ENCODE results near the gene ARHGAP29. TPM values are rescaled to one million over a fixed set of nuclear protein-coding genes. Genes with fewer than 3 reads are reported as not detected.

ARHGAP29 gene
- total and polyA plus RNA-seq, 2 experiments from 2014 or later: 114 to 152 TPM

DNA sequence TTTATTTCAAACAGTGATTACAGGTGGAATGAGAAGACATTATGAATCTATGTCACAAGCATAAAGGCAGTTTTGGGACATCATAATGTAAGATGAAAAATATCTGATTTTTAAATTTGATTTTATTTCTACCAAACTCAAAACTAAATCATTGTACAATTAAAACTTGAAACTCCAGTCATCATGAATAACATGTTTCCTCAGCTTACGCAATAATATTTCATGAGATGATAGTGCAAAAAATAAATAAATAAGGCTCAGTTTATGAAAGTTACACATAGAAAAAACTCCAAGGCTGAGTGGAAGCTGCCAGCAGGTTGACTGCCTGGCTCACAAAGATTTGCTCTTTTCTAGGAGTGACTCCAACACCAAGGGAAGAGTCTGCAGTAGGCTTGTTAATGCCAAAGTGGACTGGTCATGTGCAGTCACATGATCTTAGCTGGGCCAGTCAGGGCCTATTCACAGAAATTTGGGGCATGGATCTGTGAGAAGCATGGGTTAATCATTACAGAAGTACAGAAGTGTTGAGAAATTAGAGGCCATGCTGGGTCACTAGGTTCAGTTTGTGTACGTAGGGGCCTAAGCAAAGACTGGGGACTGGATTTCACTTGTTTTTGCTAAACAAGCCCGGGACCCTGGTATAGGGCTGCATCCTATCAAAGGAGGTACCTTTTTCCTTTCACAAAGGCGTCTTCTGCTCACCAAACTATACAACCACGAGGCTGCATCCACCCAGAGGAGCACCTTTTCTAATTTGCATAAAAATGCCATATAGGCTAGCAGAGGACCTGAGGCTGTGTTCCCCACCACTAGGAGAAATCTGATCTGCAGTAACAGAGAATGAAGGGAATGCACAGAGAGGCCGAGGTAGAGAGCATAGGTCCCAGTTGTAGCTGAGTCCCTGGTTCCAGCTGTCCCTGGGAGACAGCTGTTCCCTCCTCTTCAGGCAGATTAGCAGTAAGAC, 111.6 kb downstream of the ARHGAP29 start:
- H3K27me3 ChIP-seq (replicated peaks; ENCODE audit: insufficient read depth): no peaks in the 10 kb centered on the region
- H3K79me2 ChIP-seq (ENCODE audit: insufficient read depth): no peaks in the 10 kb centered on the region
- H3K9ac ChIP-seq: no peak overlapping the region
- no peak overlapping the region for H3K4me3 ChIP-seq
- no peaks in the 10 kb centered on the region for H4K20me1 ChIP-seq (ENCODE audit: insufficient read depth)
- H3K36me3 ChIP-seq (ENCODE audit: low read depth): no peaks in the 10 kb centered on the region
- WGBS, 2 experiments (ENCODE audit: low coverage in 1 of 2, low lambda C conversion rate in 2 of 2, missing lambda C conversion rate in 2 of 2): 62 to 64% methylated on average over 6 of the region's 6 CpGs
- in situ Hi-C loops (cut with MboI): no loop called here
- DNase-seq: no peak
- no peak overlapping the region for H3K4me2 ChIP-seq (ENCODE audit: unreplicated experiment)
- H2AFZ ChIP-seq: no peak overlapping the region
- TF ChIP-seq EZH2 (IDR thresholded peaks at IDR 0.05; ENCODE audit: insufficient read depth, poor library complexity, severe bottlenecking) (no peak), EZH2phosphoT487 (IDR thresholded peaks at IDR 0.05; ENCODE audit: insufficient read depth, low read depth) (no peak)
- H3K27ac ChIP-seq: no peak overlapping the region
- no peaks in the 10 kb centered on the region for H3K9me3 ChIP-seq (ENCODE audit: low read depth)
- no peaks in the 10 kb centered on the region for H3F3A ChIP-seq (ENCODE audit: insufficient read depth)
- no peaks in the 10 kb centered on the region for H3K9me2 ChIP-seq (ENCODE audit: insufficient read depth)
- H3K4me1 ChIP-seq (ENCODE audit: insufficient read depth): peaks cover 7% of the 10 kb centered on the region; the same call in 1 of the 2 replicates

DNA sequence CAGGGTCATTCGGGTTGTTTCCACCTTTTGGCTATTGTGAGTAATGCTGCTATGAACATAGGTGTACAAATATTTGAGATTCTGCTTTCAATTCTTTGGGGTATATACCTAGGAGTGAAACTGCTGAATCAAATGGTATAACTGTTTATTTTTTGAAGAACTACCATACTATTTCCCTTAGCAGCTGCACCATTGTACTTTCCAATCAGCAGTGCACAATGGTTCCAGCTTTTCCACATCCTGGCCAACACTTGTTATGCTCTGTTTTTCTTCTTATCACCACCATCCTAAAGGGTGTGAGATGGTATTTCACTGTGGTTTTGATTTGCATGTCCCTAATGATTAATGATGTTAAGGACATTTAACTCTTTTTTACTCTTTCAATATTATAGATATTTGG, 112.8 kb downstream of the ARHGAP29 start:
- H2AFZ ChIP-seq: no peak overlapping the region

DNA sequence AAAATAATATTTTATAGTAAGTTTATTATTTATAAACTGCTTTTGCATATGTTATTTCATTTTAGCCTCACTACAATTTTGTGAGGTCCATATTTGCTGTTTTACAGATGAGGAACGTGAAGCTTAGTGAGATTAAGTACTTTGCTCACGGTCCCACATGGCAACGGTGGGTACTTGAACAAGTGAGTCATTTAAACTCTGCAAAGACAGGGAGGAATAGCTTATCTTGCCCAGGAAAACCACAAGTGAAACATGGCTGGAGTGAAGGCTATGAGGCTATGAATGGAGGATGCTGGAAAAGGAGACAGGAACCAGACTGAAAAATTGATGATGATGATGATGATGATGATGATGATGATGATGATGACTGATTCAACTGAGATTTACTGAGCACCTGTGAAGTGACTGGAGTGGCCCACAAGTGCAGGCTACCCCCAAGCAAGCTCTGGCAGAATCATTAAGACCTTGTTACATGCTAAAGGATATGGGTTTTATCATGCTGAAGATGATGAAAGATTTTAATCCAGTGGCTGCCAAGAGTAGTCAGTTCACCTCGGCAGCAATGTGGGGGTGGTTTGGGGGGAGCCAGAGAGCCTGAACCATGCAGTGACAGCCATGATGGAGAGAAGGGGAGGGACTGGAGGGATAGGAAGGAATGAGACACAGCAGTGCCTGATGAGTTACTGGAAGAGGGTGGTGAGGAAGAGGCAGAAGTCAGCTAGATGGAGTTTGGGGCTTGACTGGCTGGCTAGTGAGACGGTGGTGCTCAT, 115.0 kb downstream of the ARHGAP29 start:
- peak; percentile 37 for DNase-seq
- no peaks in the 10 kb centered on the region for H3F3A ChIP-seq (ENCODE audit: insufficient read depth)
- H2AFZ ChIP-seq: no peak overlapping the region
- no peaks in the 10 kb centered on the region for H3K79me2 ChIP-seq (ENCODE audit: insufficient read depth)
- peaks cover 7% of the 10 kb centered on the region; the same call in 1 of the 2 replicates for H3K4me1 ChIP-seq (ENCODE audit: insufficient read depth)
- no peak for TF ChIP-seq EZH2phosphoT487 (IDR thresholded peaks at IDR 0.05; ENCODE audit: insufficient read depth, low read depth)
- no peak for TF ChIP-seq EZH2 (IDR thresholded peaks at IDR 0.05; ENCODE audit: insufficient read depth, poor library complexity, severe bottlenecking)
- no peaks in the 10 kb centered on the region for H3K9me3 ChIP-seq (ENCODE audit: low read depth)
- in situ Hi-C loops (cut with MboI): no loop called here
- H3K4me3 ChIP-seq: no peak overlapping the region
- no peak overlapping the region for H3K4me2 ChIP-seq (ENCODE audit: unreplicated experiment)
- no peak overlapping the region for H3K9ac ChIP-seq
- no peaks in the 10 kb centered on the region for H4K20me1 ChIP-seq (ENCODE audit: insufficient read depth)
- H3K27me3 ChIP-seq (replicated peaks; ENCODE audit: insufficient read depth): no peaks in the 10 kb centered on the region
- 68 to 73% methylated on average over 5 of the region's 5 CpGs for WGBS, 2 experiments (ENCODE audit: low coverage in 1 of 2, low lambda C conversion rate in 2 of 2, missing lambda C conversion rate in 2 of 2)
- H3K9me2 ChIP-seq (ENCODE audit: insufficient read depth): no peaks in the 10 kb centered on the region
- H3K27ac ChIP-seq: no peak overlapping the region
- H3K36me3 ChIP-seq (ENCODE audit: low read depth): no peaks in the 10 kb centered on the region

More for the DNA sequence above, 112.8 kb downstream of the ARHGAP29 start:
- Histone ChIP-seq H3K4me2 (ENCODE audit: unreplicated experiment) (no peak overlapping the region), H3K79me2 (ENCODE audit: insufficient read depth) (no peaks in the 10 kb centered on the region), H3K4me3 (no peak overlapping the region), H3K27me3 (replicated peaks; ENCODE audit: insufficient read depth) (no peaks in the 10 kb centered on the region), H4K20me1 (ENCODE audit: insufficient read depth) (no peaks in the 10 kb centered on the region), H3F3A (ENCODE audit: insufficient read depth) (no peaks in the 10 kb centered on the region), H3K4me1 (ENCODE audit: insufficient read depth) (peaks cover 7% of the 10 kb centered on the region; the same call in 1 of the 2 replicates), H3K9me3 (ENCODE audit: low read depth) (no peaks in the 10 kb centered on the region), H3K9me2 (ENCODE audit: insufficient read depth) (no peaks in the 10 kb centered on the region), H3K27ac (no peak overlapping the region), H3K9ac (no peak overlapping the region), H3K36me3 (ENCODE audit: low read depth) (no peaks in the 10 kb centered on the region)
- WGBS, 2 experiments (ENCODE audit: low coverage in 1 of 2, low lambda C conversion rate in 2 of 2, missing lambda C conversion rate in 2 of 2): 91 to 100% methylated on average over 1 of the region's 1 CpG
- TF ChIP-seq EZH2phosphoT487 (IDR thresholded peaks at IDR 0.05; ENCODE audit: insufficient read depth, low read depth): no peak
- no peak for TF ChIP-seq EZH2 (IDR thresholded peaks at IDR 0.05; ENCODE audit: insufficient read depth, poor library complexity, severe bottlenecking)
- in situ Hi-C loops (cut with MboI): no loop called here
- DNase-seq: no peak

Other genes with a start within 250 kb of the ARHGAP29 start
- gene ABCA4, start 116.4 kb downstream of the ARHGAP29 start, total RNA-seq (2014; rRNA removed; shearing (Covaris generic)): 0.63 and 3.7 TPM in 2 replicates
- 0.20 and 0.25 TPM in 2 replicates for gene ABCA4, start 116.4 kb downstream of the ARHGAP29 start, polyA plus RNA-seq (2016; fragmentation: Nextera tagmentation; extraction: Ambion mirVana)
- 40.0 and 41.7 TPM in 2 replicates for gene ABCD3, start 180.8 kb upstream of the ARHGAP29 start, total RNA-seq (2014; rRNA removed; shearing (Covaris generic))
- 31.8 and 32.2 TPM in 2 replicates for gene ABCD3, start 180.8 kb upstream of the ARHGAP29 start, polyA plus RNA-seq (2016; fragmentation: Nextera tagmentation; extraction: Ambion mirVana)